SH-SY5Y (cell line): ENCODE measurements around the gene IRF8.

ENCODE experiments used
- GATA2 ChIP-seq: IDR thresholded peaks from 2 replicates; pipeline ENCODE4 v1.6.1; 2011; ENCODE audit warnings: mild to moderate bottlenecking, low read depth, low read length
- GATA3 ChIP-seq: IDR thresholded peaks from 2 replicates; pipeline ENCODE4 v1.6.1; 2011; ENCODE audit warnings: low read depth, mild to moderate bottlenecking, low read length, moderate library complexity

GRCh38 chr16:85849388-85849787 lies 49.6 kb upstream of the IRF8 start:
- TF ChIP-seq GATA2 (no peak), GATA3 (no peak)
